Measurements from ENCODE around the gene SPTBN1.

DNA sequence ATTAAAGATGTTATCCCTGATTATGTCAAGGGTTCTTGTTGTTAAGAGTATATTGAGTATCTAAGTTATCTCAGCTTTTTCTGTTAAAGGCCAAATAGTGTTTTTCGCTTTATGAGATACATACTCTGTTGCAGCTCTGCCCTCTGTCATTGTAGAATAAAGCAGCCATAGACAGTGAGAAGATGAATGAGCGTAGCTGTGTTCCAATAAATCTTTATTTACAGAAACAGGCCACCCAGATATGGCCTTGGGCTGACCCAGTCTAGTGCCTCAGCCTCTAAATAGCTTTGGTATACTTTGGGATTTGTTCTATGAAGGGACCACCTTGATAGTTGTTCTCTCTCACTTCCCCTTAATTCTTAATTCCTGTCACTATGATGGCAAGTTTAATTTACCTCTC, 194.5 kb downstream of the SPTBN1 start:
- TF ChIP-seq CTCF (IDR thresholded peaks at IDR 0.05; ENCODE audit: poor library complexity) (no peak), EZH2 (IDR thresholded peaks at IDR 0.05; ENCODE audit: borderline replicate concordance) (no peak), EZH2phosphoT487 (IDR thresholded peaks at IDR 0.05; ENCODE audit: low read depth, severe bottlenecking, unreplicated experiment) (no peak)
